HCT116 (cell line): ENCODE data around the gene TRAF3IP1.

Source experiments
- EZH2 ChIP-seq: fragments of 200-600 bp; sonication (generic); IDR thresholded peaks from 2 replicates; pipeline ENCODE4 v1.6.1; 2017; ENCODE audit warnings: antibody characterized with exemption, mixed run types
- POLR2A ChIP-seq: IDR thresholded peaks from 2 replicates; pipeline ENCODE4 v1.7.0; 2011; ENCODE audit warnings: borderline replicate concordance; ENCODE audit not compliant: insufficient read depth, insufficient read length; ENCODE audit errors: extremely low read depth

- TF ChIP-seq EZH2: no peak
- TF ChIP-seq POLR2A: no peak
Measured at GRCh38 chr2:238380336-238380735, 60.0 kb downstream of the TRAF3IP1 start.
